ENCODE measurements around the gene ARL4A. TPM values are rescaled to one million over a fixed set of nuclear protein-coding genes. Genes with fewer than 3 reads are reported as not detected.

The ARL4A gene
- total and polyA plus RNA-seq, 2 of the 8 experiments (the other 6 are each of a cell fraction or from before 2014, with no cell fraction given): 14.5 to 29.2 TPM

GRCh38 chr7:12648704-12649261 is 38.6 kb upstream of the ARL4A start (continued):
- no peak for TF ChIP-seq CHD7 (IDR thresholded peaks at IDR 0.05; ENCODE audit: insufficient replicate concordance, low read length)

Data from H1 (cell line).